GM19468 (cell line): Measurements from ENCODE around the gene KLHL34.

ENCODE experiments used
- ATAC-seq: cut with Tn5 transposase; IDR thresholded peaks from one replicate; pipeline ENCODE4 v1.9.1; 2021; ENCODE audit warnings: mild to moderate bottlenecking, moderate library complexity, moderate number of reproducible peaks; ENCODE audit not compliant: unreplicated experiment; ENCODE audit errors: extremely low read depth

KLHL34 gene

DNA sequence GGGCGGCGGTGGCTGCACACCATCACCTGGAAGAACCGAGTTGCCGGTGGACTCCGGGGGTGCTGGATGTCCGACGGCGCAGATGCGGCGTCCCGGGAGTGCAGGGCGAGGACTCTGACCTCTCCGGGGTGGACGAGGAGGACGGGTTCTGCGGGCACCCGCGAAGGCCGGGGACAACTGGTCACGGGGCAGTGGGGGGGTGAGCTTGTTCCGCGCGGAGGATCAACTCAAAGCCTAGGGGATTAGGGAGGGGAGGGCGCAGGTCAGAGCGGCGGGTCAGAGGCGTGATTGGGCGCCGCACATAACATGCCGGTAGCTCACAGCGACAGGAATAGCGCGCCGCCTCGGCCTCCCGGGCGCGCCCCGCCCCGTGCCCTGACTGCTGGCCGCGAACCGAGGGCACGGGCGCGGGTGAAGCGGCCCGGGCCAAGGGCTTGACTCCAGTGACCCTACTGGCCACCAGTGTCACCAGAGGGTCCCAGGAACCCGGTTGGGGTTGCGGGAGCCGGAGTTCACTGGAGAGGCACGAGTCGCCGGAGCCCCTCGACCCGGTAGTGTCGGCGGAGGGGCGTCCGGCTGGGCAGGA is at the start of gene KLHL34:
TSS of gene KLHL34 (minus strand) at position 179 of the 586 bp plus-strand sequence. CDS start 542 bp downstream, outside the sequence.
- no peak for ATAC-seq

GRCh38 chrX:21705225-21705624 is 47.1 kb upstream of the KLHL34 start:
- ATAC-seq, result no peak

GRCh38 chrX:21702725-21703124 is 44.6 kb upstream of the KLHL34 start:
- ATAC-seq, result no peak

GRCh38 chrX:21700967-21701366 is 42.8 kb upstream of the KLHL34 start:
- ATAC-seq, result no peak

DNA sequence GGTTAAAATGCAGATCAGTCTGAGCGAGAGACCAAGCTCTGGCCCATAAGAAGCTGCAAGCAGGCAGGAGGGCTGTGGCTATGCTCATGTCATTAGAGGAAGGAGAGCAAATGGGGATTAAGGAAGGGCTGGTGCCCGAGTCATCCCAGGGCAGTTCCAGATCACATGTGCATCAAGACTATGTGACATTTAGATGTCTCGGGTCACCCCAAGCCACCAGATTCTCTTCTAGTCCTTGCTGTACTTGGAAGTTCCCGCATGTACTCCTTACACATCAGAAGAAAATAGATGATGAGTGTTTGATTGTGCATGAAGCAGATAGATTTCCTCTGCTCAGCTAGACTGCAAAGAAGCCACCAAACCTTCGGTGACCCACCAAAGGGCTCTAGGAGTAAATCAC is 42.1 kb upstream of the KLHL34 start:
- ATAC-seq, result no peak

GRCh38 chrX:21699136-21699535 is 41.0 kb upstream of the KLHL34 start:
- no peak for ATAC-seq

- no peak for ATAC-seq
Measured at GRCh38 chrX:21698272-21698671, 40.1 kb upstream of the KLHL34 start.

DNA sequence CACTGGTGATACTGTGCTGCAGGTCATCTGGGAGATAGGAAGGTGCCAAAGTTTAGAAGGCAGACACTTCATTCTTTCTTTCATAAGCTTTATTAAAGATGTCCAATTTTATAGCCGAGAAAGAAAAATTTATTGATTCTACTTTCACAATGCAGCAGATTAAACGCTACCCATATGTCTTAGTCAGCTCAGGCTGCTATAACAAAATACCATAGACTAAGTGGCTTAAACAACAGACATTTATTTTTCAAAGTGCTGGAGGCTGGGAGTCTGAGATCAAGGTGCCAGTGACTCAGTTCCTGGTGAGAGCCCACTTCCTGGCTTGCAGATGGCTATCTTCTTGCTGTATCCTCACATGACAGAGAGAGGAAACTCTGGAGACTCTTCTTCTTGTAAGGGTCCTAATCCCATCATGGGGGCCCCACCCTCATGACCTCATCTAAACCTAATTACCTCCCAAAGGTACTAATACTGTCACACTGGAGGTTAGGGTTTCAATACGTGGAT is 33.4 kb upstream of the KLHL34 start:
- no peak for ATAC-seq

GRCh38 chrX:21683941-21684340 is 25.8 kb upstream of the KLHL34 start:
- ATAC-seq, result no peak

GRCh38 chrX:21678048-21678612 is 20.0 kb upstream of the KLHL34 start:
- no peak for ATAC-seq

DNA sequence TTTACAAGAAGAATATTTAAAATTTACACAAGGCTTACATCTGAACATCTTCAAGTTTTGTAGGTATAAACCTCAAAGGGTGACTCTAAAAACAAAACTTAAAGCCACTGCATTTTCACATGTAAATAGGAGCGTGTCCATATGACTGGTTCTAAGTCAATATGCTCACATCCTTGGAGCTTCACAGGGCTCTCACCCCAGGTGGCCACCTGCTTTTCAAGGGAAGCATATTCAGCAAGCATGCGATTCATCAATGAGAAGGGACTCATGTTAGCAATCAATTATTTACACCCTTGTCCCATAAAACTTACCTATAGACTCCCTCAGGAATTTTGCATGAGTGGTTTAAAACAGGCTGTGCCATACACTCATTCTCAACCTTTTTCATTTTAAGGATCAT is 17.8 kb upstream of the KLHL34 start:
- ATAC-seq, result no peak

DNA sequence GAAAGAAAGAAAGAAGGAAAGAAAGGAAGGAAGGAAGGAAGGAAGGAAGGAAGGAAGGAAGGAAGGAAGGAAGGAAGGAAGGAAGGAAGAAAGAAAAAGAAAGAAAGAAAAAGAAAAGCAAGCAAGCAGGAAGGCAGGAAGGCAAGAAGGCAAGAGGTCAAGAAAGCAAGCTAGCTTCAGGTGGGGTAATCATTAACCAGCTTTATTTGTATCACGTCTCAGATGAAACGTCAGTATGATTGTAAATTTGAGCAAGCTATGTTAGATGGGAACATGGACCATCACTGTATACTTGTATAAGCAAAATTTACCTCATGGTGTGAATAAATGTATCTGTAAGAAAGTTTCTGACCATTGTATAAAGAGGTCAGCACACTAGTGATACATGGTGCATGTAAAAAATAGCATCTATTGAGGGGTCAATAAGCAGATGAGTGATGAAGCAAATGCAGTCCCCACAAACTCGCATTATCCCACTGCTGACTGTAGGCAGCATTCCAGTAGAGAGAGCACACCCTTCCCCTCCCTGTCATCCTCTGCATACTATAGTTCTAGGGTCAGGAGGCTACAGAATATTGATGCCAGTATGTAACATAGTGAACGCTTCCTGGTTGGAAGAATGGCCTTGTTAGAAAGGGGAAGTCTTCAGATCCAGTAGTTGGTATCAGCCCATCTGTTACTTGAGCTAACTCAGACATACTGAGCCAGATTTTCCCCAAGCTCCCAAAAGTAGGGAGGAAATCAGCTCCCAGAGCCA is 16.5 kb upstream of the KLHL34 start:
- ATAC-seq, result no peak

GRCh38 chrX:21666679-21667078 is 8.5 kb upstream of the KLHL34 start:
- no peak for ATAC-seq

- no peak for ATAC-seq
Measured at GRCh38 chrX:21666252-21666651, 8.1 kb upstream of the KLHL34 start.

GRCh38 chrX:21662761-21663160 is 4.6 kb upstream of the KLHL34 start:
- ATAC-seq, result no peak

DNA sequence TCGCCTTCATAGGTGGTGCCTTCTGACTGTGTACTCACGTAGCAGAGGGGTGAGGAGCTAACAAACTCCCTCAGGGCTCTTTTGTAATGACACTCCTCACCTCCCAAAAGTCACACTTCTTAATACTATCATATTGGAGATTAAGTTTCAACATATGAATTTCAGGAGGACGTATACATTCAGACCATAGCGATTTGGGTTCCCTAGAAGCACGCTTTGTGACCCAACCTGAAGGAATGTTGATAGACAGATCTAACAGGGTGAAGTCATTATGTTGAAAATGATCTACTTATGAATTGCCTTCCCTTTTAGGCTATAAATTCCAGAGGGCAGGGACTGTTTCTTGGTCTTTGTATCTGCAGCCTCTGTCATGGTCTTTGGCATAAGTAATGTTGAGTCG is 3.2 kb upstream of the KLHL34 start:
- no peak for ATAC-seq

DNA sequence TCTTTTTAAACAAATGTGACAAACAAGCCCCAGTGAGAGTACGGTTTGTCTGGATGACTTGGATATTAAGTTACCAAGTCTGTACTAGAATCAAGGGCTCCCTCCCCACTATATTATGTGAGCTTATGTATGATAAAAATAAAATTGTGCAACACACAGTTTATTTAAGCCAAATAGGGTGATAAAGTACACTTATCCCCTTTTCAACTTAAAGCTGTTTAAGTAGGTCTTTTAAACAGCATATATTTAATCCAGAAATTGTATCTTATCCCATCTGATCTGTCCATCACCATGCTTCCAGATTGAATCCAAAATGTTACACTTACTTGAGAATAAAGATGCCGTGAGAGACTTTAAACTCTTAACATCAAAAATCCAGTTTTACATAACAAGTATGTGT is 2.0 kb upstream of the KLHL34 start:
- ATAC-seq, result no peak

DNA sequence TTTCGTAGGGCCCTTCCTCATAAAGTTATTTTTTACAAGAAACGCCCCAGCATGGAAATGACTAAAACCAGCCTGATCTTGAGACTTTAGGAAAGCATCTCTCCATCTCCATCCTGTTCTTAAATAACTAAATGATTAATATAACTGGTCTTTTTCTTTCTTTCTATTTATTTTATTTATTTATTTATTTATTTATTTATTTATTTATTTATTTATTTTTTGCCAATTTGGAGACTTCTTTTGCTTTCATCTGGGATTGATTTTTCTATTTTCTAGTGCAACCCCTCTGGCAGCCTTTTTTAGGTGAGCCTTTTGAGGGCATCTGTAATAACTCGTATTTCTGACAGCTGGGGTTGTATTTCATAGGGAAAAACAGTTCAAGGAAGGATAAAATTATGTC is 1.2 kb upstream of the KLHL34 start:
- ATAC-seq, result no peak

- ATAC-seq, result no peak
Measured at GRCh38 chrX:21658746-21659145, 616 bp upstream of the KLHL34 start.

DNA sequence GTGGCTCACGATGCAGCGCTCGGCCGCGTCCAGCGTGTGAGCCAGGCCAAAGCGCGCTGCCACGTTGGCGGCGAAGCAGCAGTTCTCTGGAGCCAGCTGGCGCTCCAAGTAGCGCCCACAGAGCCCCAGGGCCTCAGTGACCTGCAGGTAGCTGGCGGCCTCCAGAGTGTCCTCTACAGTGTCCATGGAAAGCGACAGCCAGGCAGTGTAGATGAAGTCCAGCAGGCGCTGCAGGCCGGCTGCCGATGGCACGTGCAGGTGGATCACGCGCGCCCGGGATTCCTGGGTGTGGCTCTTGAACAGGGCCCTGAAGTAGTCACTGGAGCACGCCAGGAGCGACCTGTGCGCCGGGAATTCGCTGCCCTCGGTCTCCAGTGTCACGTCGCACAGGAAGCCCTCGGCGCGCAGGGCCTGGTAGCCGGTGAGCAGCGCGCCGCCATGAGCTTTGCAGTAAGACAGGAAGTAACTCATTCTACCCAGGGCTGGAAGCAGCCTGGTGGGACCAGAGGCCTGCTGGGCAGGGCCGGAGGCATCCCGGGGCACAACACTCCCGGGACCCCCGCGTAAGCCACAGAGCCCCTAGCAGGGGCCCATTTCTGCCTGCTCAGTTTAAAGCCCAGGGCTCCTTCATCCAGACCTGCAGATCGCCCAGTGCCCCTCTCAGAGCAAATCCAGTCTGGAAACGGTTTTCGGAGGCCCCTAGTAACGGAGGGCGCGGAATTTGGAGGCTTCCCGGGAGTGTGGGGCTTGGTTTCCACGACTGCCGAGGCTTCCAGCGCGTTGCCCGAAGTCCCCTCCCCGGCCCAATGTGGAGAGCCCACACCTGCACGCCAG is 595 bp downstream of the KLHL34 start:
- ATAC-seq, result no peak
